RWPE2 (cell line): ENCODE results near the gene NAA60.

Experiments
- ATAC-seq: fragments of 200-7000 bp; cut with Tn5 transposase; 3 replicates; pipeline ENCODE4 v1.9.1; 2021; ENCODE audit warnings: low read depth
- DNase-seq: peaks from one replicate; pipeline ENCODE4 v3.0.0-alpha.2; 2020; ENCODE audit warnings: low spot score
- H3K27ac ChIP-seq: fragments of 450-650 bp; 2 replicates; pipeline ENCODE4 v1.5.1; 2017; ENCODE audit warnings: mild to moderate bottlenecking; ENCODE audit not compliant: poor library complexity, severe bottlenecking
- H3K27me3 ChIP-seq: fragments of 250-450 bp; sonication (Bioruptor Pico); 2 replicates; pipeline ENCODE4 v1.5.1; 2021; ENCODE audit warnings: mild to moderate bottlenecking, moderate library complexity; ENCODE audit not compliant: insufficient read depth, poor library complexity, severe bottlenecking
- H3K36me3 ChIP-seq: fragments of 250-450 bp; sonication (Bioruptor Pico); 2 replicates; pipeline ENCODE4 v1.5.1; 2020; ENCODE audit warnings: low read depth, mild to moderate bottlenecking, moderate library complexity
- H3K4me1 ChIP-seq: fragments of 250-450 bp; sonication (Bioruptor Pico); 2 replicates; pipeline ENCODE4 v1.5.1; 2021; ENCODE audit warnings: mild to moderate bottlenecking, moderate library complexity; ENCODE audit not compliant: insufficient read depth, poor library complexity, severe bottlenecking
- H3K4me3 ChIP-seq: fragments of 250-450 bp; sonication (Bioruptor Pico); 2 replicates; pipeline ENCODE4 v1.5.1; 2021; ENCODE audit warnings: mild to moderate bottlenecking, moderate library complexity; ENCODE audit not compliant: severe bottlenecking
- H3K9me3 ChIP-seq: fragments of 250-450 bp; sonication (Bioruptor Pico); 2 replicates; pipeline ENCODE4 v1.5.1; 2021; ENCODE audit warnings: mild to moderate bottlenecking, moderate library complexity; ENCODE audit not compliant: severe bottlenecking
- CTCF ChIP-seq: fragments of 450-650 bp; IDR thresholded peaks from one replicate; pipeline ENCODE4 v1.5.1; 2017; ENCODE audit warnings: mild to moderate bottlenecking, moderate library complexity; ENCODE audit not compliant: poor library complexity, severe bottlenecking

NAA60 gene

GRCh38 chr16:3444032-3444388, 530 bp downstream of the NAA60 start:
- TF ChIP-seq CTCF = no peak
- Histone ChIP-seq H3K36me3 (peaks cover 27% of the 10 kb centered on the region), H3K4me1 (no peaks in the 10 kb centered on the region), H3K27me3 (no peaks in the 10 kb centered on the region), H3K27ac (peak overlapping the region; percentile 67), H3K9me3 (no peaks in the 10 kb centered on the region), H3K4me3 (peak overlapping the region; percentile 50)
- no peak for DNase-seq
- peak; percentile 77 for ATAC-seq

- no peak for TF ChIP-seq CTCF
- Histone ChIP-seq H3K36me3 (peaks cover 18% of the 10 kb centered on the region), H3K27ac (no peak overlapping the region), H3K9me3 (no peaks in the 10 kb centered on the region), H3K27me3 (no peaks in the 10 kb centered on the region), H3K4me3 (no peak overlapping the region), H3K4me1 (no peaks in the 10 kb centered on the region)
- ATAC-seq (no peak), DNase-seq (no peak)
Measured at GRCh38 chr16:3454093-3454492, 10.6 kb downstream of the NAA60 start.

- H3K36me3 ChIP-seq = peaks cover 12% of the 10 kb centered on the region
- no peaks in the 10 kb centered on the region for H3K27me3 ChIP-seq
- no peak for DNase-seq
- TF ChIP-seq CTCF = no peak
- no peaks in the 10 kb centered on the region for H3K9me3 ChIP-seq
- no peak overlapping the region for H3K27ac ChIP-seq
- peaks cover 5% of the 10 kb centered on the region for H3K4me1 ChIP-seq
- no peak overlapping the region for H3K4me3 ChIP-seq
- no peak for ATAC-seq
Measured at GRCh38 chr16:3454631-3455147, 11.2 kb downstream of the NAA60 start.

- peak overlapping the region; percentile 74 for H3K27ac ChIP-seq
- H3K27me3 ChIP-seq = no peaks in the 10 kb centered on the region
- no peaks in the 10 kb centered on the region for H3K9me3 ChIP-seq
- DNase-seq (peak; percentile 82), ATAC-seq (peak; percentile 90)
- H3K4me3 ChIP-seq = peak overlapping the region; percentile 84
- H3K4me1 ChIP-seq = peaks cover 6% of the 10 kb centered on the region
- no peaks in the 10 kb centered on the region; the same call in 1 of the 2 replicates for H3K36me3 ChIP-seq
- TF ChIP-seq CTCF = peak; percentile 53
Measured at GRCh38 chr16:3457434-3458252, 14.2 kb downstream of the NAA60 start.
